Activated CD8-positive, alpha-beta T cell treated with anti-CD3 and anti-CD28 coated beads for 36 hours (primary cell): ENCODE data around the gene VKORC1. TPM values are rescaled to one million over a fixed set of nuclear protein-coding genes. Genes with fewer than 3 reads are reported as not detected.

Experiments
- ATAC-seq: fragments of 200-7000 bp; cut with Tn5 transposase; one replicate; pipeline ENCODE4 v1.10.0; 2021; ENCODE audit warnings: mild to moderate bottlenecking, moderate library complexity
- CTCF ChIA-PET: fragments of 350-600 bp; sonication (Branson Sonifier 250); formaldehyde crosslinking; loops from one replicate; lab custom pipeline; 2021; ENCODE audit warnings: antibody characterized with exemption; lab: Charles Lee
- POLR2A ChIA-PET: fragments of 350-600 bp; sonication (Branson Sonifier 250); formaldehyde crosslinking; loops from one replicate; lab custom pipeline; 2021; ENCODE audit warnings: antibody characterized with exemption; lab: Charles Lee
- DNase-seq: peaks from one replicate; pipeline ENCODE4 v3.0.0-alpha.2; 2020
- H3K27ac Mint-ChIP-seq: one replicate; pipeline ENCODE4 v1.8.0; 2021; ENCODE audit warnings: mild to moderate bottlenecking, mixed read lengths
- H3K27me3 Mint-ChIP-seq: one replicate; pipeline ENCODE4 v1.8.0; 2021; ENCODE audit warnings: mixed read lengths
- H3K36me3 Mint-ChIP-seq: one replicate; pipeline ENCODE4 v1.8.0; 2021; ENCODE audit warnings: low read depth, mixed read lengths
- H3K4me1 Mint-ChIP-seq: one replicate; pipeline ENCODE4 v1.8.0; 2021; ENCODE audit warnings: low read depth, mixed read lengths
- H3K4me3 Mint-ChIP-seq: one replicate; pipeline ENCODE4 v1.8.0; 2021; ENCODE audit warnings: mild to moderate bottlenecking, moderate library complexity, mixed read lengths
- H3K9me3 Mint-ChIP-seq: one replicate; pipeline ENCODE4 v1.8.0; 2021; ENCODE audit warnings: mixed read lengths
- intact Hi-C: fragments of 100-400 bp; cut with micrococcal nuclease; formaldehyde crosslinking; loops from one replicate; pipeline ENCODE4 v1.10.0; 2022
- total RNA-seq, 2 experiments: library from RNA; stranded (reverse); gene quantifications; one replicate each; pipeline ENCODE4 v1.2.3, GENCODE V29; 2021
- TF ChIP-seq, protein P1 (sequence below): fragments of 200-600 bp; IDR thresholded peaks from one replicate; pipeline ENCODE4 v1.8.0; 2022; ENCODE audit warnings: antibody characterized with exemption, mild to moderate bottlenecking

The VKORC1 gene
- total RNA-seq, 2 experiments from 2014 or later: 68.5 to 71.5 TPM

DNA sequence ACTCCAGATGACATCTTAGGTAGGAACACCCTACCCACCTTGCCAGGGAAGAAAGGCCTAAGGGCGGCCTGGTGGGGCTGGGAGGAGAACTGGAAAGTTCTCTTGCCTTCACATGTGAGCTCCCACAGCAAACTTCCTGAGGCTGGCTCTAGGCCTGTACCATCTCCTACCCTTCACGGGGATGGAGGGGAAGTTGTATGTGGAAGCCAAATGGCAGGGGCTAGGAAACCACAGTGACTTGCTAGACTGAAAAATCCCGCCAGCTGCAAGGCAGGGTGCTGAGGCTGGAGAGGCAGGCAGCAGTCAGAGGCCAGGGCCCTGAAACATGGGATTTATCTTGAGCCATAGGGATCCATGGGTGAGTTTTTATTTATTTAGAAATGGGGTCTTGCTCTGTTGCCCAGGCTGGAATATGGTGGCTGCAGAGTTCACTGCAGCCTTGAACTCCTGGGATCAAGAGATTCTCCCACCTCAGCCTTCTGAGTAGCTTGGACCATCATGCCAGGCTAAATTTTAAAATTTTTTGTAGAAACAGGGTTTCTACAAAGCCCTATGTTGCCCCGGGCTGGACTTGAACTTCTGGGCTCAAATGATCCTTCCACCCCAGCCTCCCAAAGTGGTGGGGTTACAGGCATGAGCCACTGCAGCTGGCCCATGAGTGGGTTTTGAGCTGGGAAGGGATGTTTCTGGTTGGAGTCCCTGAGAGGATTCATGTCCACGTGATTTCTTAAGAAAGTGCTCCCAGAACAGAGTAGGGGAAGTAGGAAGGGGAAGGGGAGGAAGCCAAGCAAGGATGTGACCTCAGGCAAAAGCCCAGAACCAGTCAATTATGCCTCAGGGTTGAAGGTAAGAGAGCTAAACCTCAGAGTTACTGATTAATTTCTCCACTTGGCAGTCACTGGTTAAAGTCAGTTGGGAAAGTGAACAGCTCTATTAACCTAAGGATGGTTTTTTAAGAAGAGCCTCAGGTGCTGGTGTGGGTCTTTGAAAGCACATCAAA, 18.8 kb upstream of the VKORC1 start:
- DNase-seq: no peak
- intact Hi-C loops: loop anchor here (10.0 kb wide), 1 partner anchor 61 kb away; no protein-coding TSS in a partner anchor
- Mint-ChIP-seq H3K9me3 (no peaks in the 10 kb centered on the region), H3K27me3 (no peaks in the 10 kb centered on the region), H3K27ac (peak overlapping the region; percentile 78), H3K4me3 (no peak overlapping the region), H3K4me1 (peaks cover 28% of the 10 kb centered on the region), H3K36me3 (peaks cover 18% of the 10 kb centered on the region)
- ATAC-seq: no peak
- TF ChIP-seq, protein P1, sequence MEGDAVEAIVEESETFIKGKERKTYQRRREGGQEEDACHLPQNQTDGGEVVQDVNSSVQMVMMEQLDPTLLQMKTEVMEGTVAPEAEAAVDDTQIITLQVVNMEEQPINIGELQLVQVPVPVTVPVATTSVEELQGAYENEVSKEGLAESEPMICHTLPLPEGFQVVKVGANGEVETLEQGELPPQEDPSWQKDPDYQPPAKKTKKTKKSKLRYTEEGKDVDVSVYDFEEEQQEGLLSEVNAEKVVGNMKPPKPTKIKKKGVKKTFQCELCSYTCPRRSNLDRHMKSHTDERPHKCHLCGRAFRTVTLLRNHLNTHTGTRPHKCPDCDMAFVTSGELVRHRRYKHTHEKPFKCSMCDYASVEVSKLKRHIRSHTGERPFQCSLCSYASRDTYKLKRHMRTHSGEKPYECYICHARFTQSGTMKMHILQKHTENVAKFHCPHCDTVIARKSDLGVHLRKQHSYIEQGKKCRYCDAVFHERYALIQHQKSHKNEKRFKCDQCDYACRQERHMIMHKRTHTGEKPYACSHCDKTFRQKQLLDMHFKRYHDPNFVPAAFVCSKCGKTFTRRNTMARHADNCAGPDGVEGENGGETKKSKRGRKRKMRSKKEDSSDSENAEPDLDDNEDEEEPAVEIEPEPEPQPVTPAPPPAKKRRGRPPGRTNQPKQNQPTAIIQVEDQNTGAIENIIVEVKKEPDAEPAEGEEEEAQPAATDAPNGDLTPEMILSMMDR: no peak
- ChIA-PET POLR2A (interaction anchor here (0.7 to 1.0 kb wide), 2 partner anchors 19 to 40 kb away, joined by 3 to 6 read pairs; partner anchors contain the start of genes VKORC1, ZNF646 and ZNF668), CTCF (interaction anchor here (2.9 kb wide), 1 partner anchor 29 kb away, joined by 10 read pairs; no protein-coding TSS in a partner anchor)

DNA sequence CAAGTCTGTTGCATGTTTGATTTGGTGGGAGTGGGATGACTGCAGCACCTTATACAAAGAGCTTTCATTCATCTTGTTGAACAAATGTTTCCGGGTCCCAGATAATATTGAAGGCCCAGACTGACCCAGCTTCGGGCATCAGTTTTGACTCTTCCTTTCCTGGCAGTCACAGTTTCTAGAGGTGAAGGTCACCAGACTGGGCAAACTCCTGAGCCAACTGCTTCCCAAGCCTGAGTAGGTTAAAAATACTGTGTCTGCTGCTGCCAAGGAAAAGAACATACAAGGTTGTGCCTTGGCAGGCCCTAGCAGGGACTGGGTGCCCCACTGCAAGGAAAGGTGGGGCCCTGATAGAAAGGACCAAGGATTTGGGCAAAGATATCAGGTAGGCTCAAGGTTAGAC, 18.1 kb upstream of the VKORC1 start:
- Mint-ChIP-seq H3K27ac (no peak overlapping the region), H3K36me3 (peaks cover 18% of the 10 kb centered on the region), H3K9me3 (no peaks in the 10 kb centered on the region), H3K27me3 (no peaks in the 10 kb centered on the region), H3K4me3 (no peak overlapping the region), H3K4me1 (peaks cover 26% of the 10 kb centered on the region)
- POLR2A ChIA-PET: interaction anchor here (1.0 kb wide), 1 partner anchor 39 kb away, joined by 6 read pairs; the partner anchor contains the start of genes ZNF646 and ZNF668
- TF ChIP-seq, protein P1: no peak
- ATAC-seq (no peak), DNase-seq (no peak)
- CTCF ChIA-PET: interaction anchor here (1.6 kb wide), 1 partner anchor 29 kb away, joined by 6 read pairs; no protein-coding TSS in a partner anchor
- intact Hi-C loops: loop anchor here (10.0 kb wide), 1 partner anchor 62 kb away; no protein-coding TSS in a partner anchor

DNA sequence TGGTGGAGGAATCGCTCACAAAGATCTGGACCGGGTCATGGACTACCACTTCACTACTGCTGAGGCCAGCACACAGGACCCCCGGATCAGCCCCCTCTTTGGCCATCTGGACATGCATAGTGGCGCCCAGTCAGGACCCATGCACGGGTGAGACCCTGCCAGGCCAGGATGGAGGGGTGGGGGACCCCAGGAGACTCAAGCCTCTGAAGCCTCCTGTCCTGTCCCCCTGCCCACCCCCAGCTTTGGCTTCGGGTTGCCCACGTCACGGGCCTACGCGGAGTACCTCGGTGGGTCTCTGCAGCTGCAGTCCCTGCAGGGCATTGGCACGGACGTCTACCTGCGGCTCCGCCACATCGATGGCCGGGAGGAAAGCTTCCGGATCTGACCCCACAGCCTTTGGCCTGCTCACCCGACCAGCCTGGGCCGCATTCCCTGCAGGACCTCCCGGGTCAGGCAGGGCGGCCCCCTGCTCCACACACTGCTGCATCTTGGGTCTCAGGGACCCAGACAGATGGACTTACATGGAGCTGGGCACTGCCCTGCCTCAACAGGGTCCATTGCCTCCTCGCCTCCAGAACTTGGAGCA, 17.4 kb upstream of the VKORC1 start:
- no peak overlapping the region for H3K27ac Mint-ChIP-seq
- no peaks in the 10 kb centered on the region for H3K9me3 Mint-ChIP-seq
- TF ChIP-seq, protein P1: no peak
- intact Hi-C loops: loop anchor here (10.0 kb wide), 1 partner anchor 63 kb away; no protein-coding TSS in a partner anchor
- ChIA-PET CTCF (interaction anchor here (1.6 kb wide), 1 partner anchor 30 kb away, joined by 6 read pairs; no protein-coding TSS in a partner anchor), POLR2A (interaction anchor here (1.4 kb wide), 1 partner anchor 9 kb away, joined by 4 read pairs; no protein-coding TSS in a partner anchor)
- H3K27me3 Mint-ChIP-seq: no peaks in the 10 kb centered on the region
- peaks cover 33% of the 10 kb centered on the region for H3K4me1 Mint-ChIP-seq
- no peak for DNase-seq
- ATAC-seq: no peak
- H3K4me3 Mint-ChIP-seq: no peak overlapping the region
- H3K36me3 Mint-ChIP-seq: peaks cover 18% of the 10 kb centered on the region

DNA sequence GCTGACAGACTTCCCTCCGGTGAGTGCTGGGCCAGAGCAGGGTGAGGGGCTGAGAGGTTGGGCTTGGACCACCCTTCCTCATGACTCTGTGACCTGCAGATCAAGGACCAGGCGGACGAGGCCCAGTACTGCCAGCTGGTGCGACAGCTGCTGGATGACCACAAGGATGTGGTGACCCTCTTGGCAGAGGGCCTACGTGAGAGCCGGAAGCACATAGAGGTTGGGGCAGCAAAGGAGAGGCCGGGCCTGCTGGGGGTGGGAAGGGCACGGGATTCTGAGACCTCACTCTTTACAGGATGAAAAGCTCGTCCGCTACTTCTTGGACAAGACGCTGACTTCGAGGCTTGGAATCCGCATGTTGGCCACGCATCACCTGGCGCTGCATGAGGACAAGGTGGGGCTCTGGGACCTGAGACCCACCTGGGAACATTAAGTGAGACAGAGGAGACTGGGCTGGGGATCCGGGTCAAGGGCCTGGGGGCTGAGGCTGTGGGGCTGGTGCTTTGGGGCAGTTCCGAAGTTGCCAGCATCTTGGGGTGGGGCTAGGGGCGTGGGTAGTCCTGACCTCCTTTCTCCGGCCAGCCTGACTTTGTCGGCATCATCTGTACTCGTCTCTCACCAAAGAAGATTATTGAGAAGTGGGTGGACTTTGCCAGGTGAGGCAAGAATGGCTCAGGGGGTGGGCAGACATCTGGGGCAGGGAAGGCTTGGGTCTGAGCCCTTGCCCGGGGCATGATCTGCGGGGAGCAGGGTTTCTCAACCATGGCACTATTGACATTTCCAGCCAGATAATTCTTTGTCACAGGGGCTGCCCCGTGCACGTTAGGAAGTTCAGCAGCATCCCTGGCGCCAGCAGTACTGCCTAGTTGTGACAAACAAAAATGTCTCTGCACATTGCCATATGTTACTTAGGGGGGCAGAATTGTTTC, 15.8 kb upstream of the VKORC1 start:
- no peak for DNase-seq
- TF ChIP-seq, protein P1: no peak
- intact Hi-C loops: loop anchor here (10.0 kb wide), 1 partner anchor 64 kb away; no protein-coding TSS in a partner anchor
- peaks cover 38% of the 10 kb centered on the region for H3K4me1 Mint-ChIP-seq
- no peak for ATAC-seq
- POLR2A ChIA-PET: interaction anchor here (0.7 kb wide), 1 partner anchor 70 kb away, joined by 3 read pairs; the partner anchor contains the start of gene FUS
- no peaks in the 10 kb centered on the region for H3K9me3 Mint-ChIP-seq
- H3K4me3 Mint-ChIP-seq: peak overlapping the region; percentile 79
- CTCF ChIA-PET: interaction anchor here (1.1 kb wide), 1 partner anchor 32 kb away, joined by 6 read pairs; no protein-coding TSS in a partner anchor
- H3K36me3 Mint-ChIP-seq: peaks cover 18% of the 10 kb centered on the region
- no peaks in the 10 kb centered on the region for H3K27me3 Mint-ChIP-seq
- H3K27ac Mint-ChIP-seq: peak overlapping the region; percentile 17
